Measurements from ENCODE around the gene MPV17L2.

Gene MPV17L2

GRCh38 chr19:18218600-18218999 is 25.6 kb downstream of the MPV17L2 start:
- DNase-seq (ENCODE audit: low read depth in 2 of 2): no peak

- DNase-seq (ENCODE audit: low read depth in 2 of 2): no peak
Measured at GRCh38 chr19:18219911-18220631, 27.1 kb downstream of the MPV17L2 start.

- no peak for DNase-seq (ENCODE audit: low read depth in 2 of 2)
Measured at GRCh38 chr19:18220632-18221275, 27.7 kb downstream of the MPV17L2 start.

GRCh38 chr19:18221815-18222725 is 29.1 kb downstream of the MPV17L2 start:
- DNase-seq (ENCODE audit: low read depth in 2 of 2): no peak

GRCh38 chr19:18223860-18224524 is 31.0 kb downstream of the MPV17L2 start:
- no peak for DNase-seq (ENCODE audit: low read depth in 2 of 2)

- DNase-seq (ENCODE audit: low read depth in 2 of 2): peak; percentile 60 to 75
Measured at GRCh38 chr19:18224525-18225354, 31.7 kb downstream of the MPV17L2 start.

GRCh38 chr19:18225355-18225701 is 32.3 kb downstream of the MPV17L2 start:
- no peak for DNase-seq (ENCODE audit: low read depth in 2 of 2)

- DNase-seq (ENCODE audit: low read depth in 2 of 2): no peak
Measured at GRCh38 chr19:18225702-18226468, 32.9 kb downstream of the MPV17L2 start, which contains the start of gene PDE4C. Gene PDE4C (minus strand): TSS chr19:18226438. CDS start chr19:18226415, 23 bp downstream.

GRCh38 chr19:18226956-18227780 is 34.1 kb downstream of the MPV17L2 start:
- no peak for DNase-seq (ENCODE audit: low read depth in 2 of 2)

GRCh38 chr19:18227781-18228271 is 34.8 kb downstream of the MPV17L2 start:
- DNase-seq (ENCODE audit: low read depth in 2 of 2): no peak

- DNase-seq (ENCODE audit: low read depth in 2 of 2): no peak
Measured at GRCh38 chr19:18229474-18229873, 36.5 kb downstream of the MPV17L2 start.

- no peak for DNase-seq (ENCODE audit: low read depth in 2 of 2)
Measured at GRCh38 chr19:18229915-18230314, 36.9 kb downstream of the MPV17L2 start.

- DNase-seq (ENCODE audit: low read depth in 2 of 2): no peak
Measured at GRCh38 chr19:18230941-18231734, 38.1 kb downstream of the MPV17L2 start.

- no peak for DNase-seq (ENCODE audit: low read depth in 2 of 2)
Measured at GRCh38 chr19:18231775-18232174, 38.8 kb downstream of the MPV17L2 start.

GRCh38 chr19:18232540-18233223 is 39.7 kb downstream of the MPV17L2 start:
- no peak for DNase-seq (ENCODE audit: low read depth in 2 of 2)

- DNase-seq (ENCODE audit: low read depth in 2 of 2): peak in 1 of 2 donors; percentile 32
Measured at GRCh38 chr19:18233224-18233825, 40.3 kb downstream of the MPV17L2 start.

- DNase-seq (ENCODE audit: low read depth in 2 of 2): no peak
Measured at GRCh38 chr19:18234194-18234593, 41.2 kb downstream of the MPV17L2 start.
